Fibroblast of mammary gland (primary cell): Measurements from ENCODE around the gene FREM2.

Experiments used
- DNase-seq: peaks from one replicate; pipeline ENCODE4 v3.0.0-alpha.2; 2010; ENCODE audit warnings: low read depth
- H3K4me3 ChIP-seq: 2 replicates; pipeline ENCODE4 v1.5.1; 2011; ENCODE audit warnings: low read depth, mild to moderate bottlenecking, low read length, moderate library complexity; ENCODE audit not compliant: control insufficient read depth
- CTCF ChIP-seq: conservative IDR thresholded peaks from 2 replicates; pipeline ENCODE4 v1.5.1; 2011; ENCODE audit warnings: low read depth, low read length, inconsistent platforms; ENCODE audit not compliant: control insufficient read depth, insufficient read depth

FREM2 gene

GRCh38 chr13:38685974-38686576 lies 802 bp upstream of the FREM2 start:
- DNase-seq, result peak; percentile 19
- peak; percentile 25 for TF ChIP-seq CTCF
- no peak overlapping the region for H3K4me3 ChIP-seq

DNA sequence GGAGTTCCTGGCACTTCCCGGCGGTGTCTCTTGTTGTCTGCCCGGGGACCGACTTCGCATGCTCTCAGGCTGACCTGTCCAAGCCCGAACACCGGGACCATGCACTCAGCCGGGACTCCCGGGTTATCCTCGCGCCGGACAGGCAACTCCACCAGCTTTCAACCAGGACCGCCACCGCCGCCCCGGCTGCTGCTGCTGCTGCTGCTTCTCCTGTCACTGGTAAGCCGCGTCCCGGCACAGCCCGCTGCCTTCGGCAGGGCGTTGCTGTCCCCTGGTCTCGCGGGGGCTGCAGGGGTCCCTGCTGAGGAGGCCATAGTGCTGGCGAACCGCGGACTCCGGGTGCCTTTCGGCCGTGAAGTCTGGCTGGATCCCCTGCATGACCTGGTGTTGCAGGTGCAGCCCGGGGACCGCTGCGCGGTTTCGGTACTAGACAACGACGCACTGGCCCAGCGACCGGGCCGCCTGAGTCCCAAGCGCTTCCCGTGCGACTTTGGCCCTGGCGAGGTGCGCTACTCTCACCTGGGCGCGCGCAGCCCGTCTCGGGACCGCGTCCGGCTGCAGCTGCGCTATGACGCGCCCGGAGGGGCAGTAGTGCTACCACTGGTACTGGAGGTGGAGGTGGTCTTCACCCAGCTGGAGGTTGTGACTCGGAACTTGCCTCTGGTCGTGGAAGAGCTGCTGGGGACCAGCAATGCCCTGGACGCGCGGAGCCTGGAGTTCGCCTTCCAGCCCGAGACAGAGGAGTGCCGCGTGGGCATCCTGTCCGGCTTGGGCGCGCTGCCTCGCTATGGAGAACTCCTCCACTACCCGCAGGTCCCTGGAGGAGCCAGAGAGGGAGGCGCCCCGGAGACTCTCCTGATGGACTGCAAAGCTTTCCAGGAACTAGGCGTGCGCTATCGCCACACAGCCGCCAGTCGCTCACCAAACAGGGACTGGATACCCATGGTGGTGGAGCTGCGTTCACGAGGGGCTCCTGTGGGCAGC lies 661 bp downstream of the FREM2 start:
- H3K4me3 ChIP-seq, result no peak overlapping the region
- DNase-seq, result peak; percentile 5
- TF ChIP-seq CTCF, result no peak

GRCh38 chr13:38688674-38689073 lies 1.8 kb downstream of the FREM2 start:
- no peak overlapping the region for H3K4me3 ChIP-seq
- DNase-seq, result no peak

DNA sequence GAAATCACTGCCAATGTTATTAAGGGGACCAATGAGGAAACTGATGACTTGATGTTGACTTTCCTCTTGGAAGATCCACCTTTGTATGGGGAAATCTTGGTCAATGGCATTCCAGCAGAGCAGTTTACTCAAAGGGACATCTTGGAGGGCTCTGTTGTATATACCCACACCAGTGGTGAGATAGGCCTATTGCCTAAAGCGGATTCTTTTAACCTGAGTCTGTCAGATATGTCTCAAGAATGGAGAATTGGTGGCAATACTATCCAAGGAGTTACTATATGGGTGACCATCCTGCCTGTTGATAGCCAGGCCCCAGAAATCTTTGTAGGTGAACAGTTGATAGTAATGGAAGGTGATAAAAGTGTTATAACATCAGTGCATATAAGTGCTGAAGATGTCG lies 3.4 kb downstream of the FREM2 start:
- no peak overlapping the region for H3K4me3 ChIP-seq
- no peak for TF ChIP-seq CTCF
- DNase-seq, result no peak

More at GRCh38 chr13:38688674-38689073, 1.8 kb downstream of the FREM2 start:
- no peak for TF ChIP-seq CTCF

- no peak for DNase-seq
- TF ChIP-seq CTCF, result no peak
- H3K4me3 ChIP-seq, result no peak overlapping the region
Measured at GRCh38 chr13:38693168-38693567, 6.3 kb downstream of the FREM2 start.

DNA sequence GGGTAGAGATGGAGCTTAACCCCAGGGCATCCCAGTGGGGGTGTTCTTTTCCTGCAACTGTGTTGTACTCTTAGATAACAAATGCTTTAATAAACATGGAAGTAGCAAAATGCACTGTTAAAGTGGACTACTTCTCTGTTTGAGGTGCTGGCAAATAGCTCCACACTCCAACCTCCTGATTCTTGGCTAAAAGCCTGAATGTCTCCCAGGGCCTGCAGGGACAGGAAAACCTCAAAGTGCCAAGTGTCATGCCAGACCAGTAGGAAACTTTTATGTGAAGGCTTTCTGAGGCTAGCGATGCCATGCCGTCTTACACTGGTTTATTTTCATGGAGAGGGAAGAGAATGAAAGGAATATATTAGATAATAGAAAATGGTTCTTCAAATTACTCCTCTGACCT lies 6.8 kb downstream of the FREM2 start:
- no peak for TF ChIP-seq CTCF
- no peak for DNase-seq
- no peak overlapping the region for H3K4me3 ChIP-seq
